Skeletal muscle tissue (tissue), 4 donors: ENCODE data around the gene TBC1D2B. TPM values are rescaled to one million over a fixed set of nuclear protein-coding genes. Genes with fewer than 3 reads are reported as not detected.
"Not testable (repeated sequence)": the region's sequence is repeated elsewhere in the genome, so short reads cannot be mapped to it uniquely, and the experiment has no call there.

Source experiments
- H3K27ac ChIP-seq: one replicate; pipeline ENCODE4 v1.7.0; 2013; ENCODE audit warnings: mild to moderate bottlenecking, low read depth, low read length, inconsistent platforms
- H3K27me3 ChIP-seq, 3 donors: one replicate each; pipeline ENCODE4 v1.7.0; 2013; ENCODE audit warnings: low read length in 3 of 3; ENCODE audit not compliant: control insufficient read depth in 3 of 3, insufficient read depth in 3 of 3
- H3K36me3 ChIP-seq, 3 donors: one replicate each; pipeline ENCODE4 v1.7.0; 2013; ENCODE audit warnings: low read length in 3 of 3; ENCODE audit not compliant: control insufficient read depth in 3 of 3, insufficient read depth in 3 of 3
- H3K4me1 ChIP-seq, 3 donors: one replicate each; pipeline ENCODE4 v1.7.0; 2013; ENCODE audit warnings: low read length in 3 of 3, mild to moderate bottlenecking in 3 of 3; ENCODE audit not compliant: control insufficient read depth in 3 of 3, insufficient read depth in 3 of 3
- H3K4me3 ChIP-seq, 3 donors: one replicate each; pipeline ENCODE4 v1.7.0; 2013; ENCODE audit warnings: low read length in 3 of 3
- H3K9ac ChIP-seq, 3 donors: one replicate each; pipeline ENCODE4 v1.7.0; 2013; ENCODE audit warnings: low read length in 3 of 3, mild to moderate bottlenecking in 3 of 3, moderate library complexity in 2 of 3, low read depth in 1 of 3
- H3K9me3 ChIP-seq, 3 donors: one replicate each; pipeline ENCODE4 v1.7.0; 2013; ENCODE audit warnings: low read length in 3 of 3; ENCODE audit not compliant: control insufficient read depth in 3 of 3
- total RNA-seq: library from RNA; depleted of rRNA; stranded (reverse); fragments of >200 nt; gene quantifications from one replicate; pipeline ENCODE4 v1.2.3, GENCODE V29; 2014
- donor health status: Osteomylitis.

The TBC1D2B gene
- total RNA-seq, 1 donor from 2014 or later, result 30.3 TPM

DNA sequence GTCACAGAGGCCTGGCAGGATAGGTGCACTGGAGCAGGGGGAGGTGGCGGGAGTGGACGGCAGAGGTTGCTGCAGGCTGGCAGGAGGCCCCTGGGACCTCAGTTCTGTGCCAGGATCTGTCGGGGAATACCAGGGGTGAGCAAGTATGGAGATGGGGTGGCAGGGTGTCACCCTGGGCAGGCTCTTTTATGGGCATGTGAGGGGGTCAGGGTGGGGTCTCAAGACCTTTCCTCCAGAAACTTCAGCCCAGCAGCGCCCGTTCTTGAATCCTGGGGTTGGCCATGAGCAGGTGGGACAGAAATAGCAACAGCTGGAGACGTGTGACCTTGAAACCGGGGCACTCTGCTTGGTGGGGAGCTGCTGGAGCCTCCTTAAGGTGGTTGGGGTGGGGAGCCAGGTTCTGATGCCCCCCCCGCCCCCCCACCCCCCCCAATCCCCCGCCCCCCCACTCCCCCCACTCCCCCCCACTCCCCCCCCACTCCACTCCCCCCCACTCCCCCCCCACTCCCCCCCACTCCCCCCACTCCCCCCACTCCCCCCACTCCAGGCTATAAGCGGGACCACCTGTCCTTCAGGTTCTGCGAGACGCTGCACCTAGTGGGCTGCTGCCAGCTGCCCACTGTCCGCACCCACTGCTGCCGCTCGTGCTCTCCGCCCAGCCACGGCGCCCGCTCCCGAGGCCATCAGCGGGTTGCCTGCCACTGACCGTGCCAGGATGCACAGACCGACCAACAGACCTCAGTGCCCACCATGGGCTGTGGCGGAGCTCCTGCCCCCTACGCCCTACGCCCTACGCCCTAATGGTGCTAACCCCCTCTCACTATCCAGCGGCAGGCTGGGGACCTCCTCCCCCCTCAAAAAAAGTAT is 84.9 kb downstream of the TBC1D2B start:
- peak overlapping the region in 1 of 3 donors; percentile 29 for H3K4me3 ChIP-seq
- no peaks in the 10 kb centered on the region for H3K27me3 ChIP-seq
- peak overlapping the region; percentile 56 to 81 (median 72) for H3K9ac ChIP-seq
- H3K27ac ChIP-seq, result peak overlapping the region; percentile 95
- H3K36me3 ChIP-seq, result peaks cover 0 to 3% (median 3%) of the 10 kb centered on the region in 3 donors
- peaks cover 41 to 82% (median 69%) of the 10 kb centered on the region in 3 donors for H3K4me1 ChIP-seq
- no peaks in the 10 kb centered on the region for H3K9me3 ChIP-seq

DNA sequence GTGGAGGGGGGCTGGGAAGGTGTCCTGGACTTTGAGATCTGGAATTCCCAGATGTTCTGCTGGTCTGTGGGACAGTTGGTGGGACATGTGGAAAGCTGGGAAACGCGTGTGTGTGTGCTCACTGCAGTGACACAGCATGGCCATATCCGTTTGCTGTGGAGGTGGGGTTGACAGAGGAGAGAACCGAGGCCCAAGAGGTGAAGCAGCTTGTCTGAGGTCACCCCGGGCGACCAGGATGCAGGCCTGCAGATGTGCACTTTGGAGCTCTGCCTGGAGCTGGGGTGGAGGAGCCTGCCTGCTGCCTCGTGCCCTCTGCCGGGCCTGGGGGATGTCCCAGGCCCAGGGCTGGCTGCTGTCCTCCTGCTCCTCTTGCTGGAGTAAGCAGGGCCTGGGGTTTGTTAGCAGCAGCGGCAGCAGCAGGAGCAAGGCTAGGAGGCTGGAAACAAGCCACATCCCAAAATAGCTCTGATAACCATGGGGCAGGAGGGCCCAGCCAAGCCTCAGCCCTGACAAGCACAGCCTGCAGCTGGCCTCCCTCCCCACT is 85.8 kb downstream of the TBC1D2B start:
- not testable (repeated sequence) for H3K4me3 ChIP-seq, H3K9me3 ChIP-seq, H3K36me3 ChIP-seq, H3K27me3 ChIP-seq
- H3K9ac ChIP-seq, result peak overlapping the region; percentile 62 to 81 (median 72)
- H3K4me1 ChIP-seq, result peaks cover 41 to 74% (median 66%) of the 10 kb centered on the region in 3 donors
- H3K27ac ChIP-seq, result peak overlapping the region; percentile 95

DNA sequence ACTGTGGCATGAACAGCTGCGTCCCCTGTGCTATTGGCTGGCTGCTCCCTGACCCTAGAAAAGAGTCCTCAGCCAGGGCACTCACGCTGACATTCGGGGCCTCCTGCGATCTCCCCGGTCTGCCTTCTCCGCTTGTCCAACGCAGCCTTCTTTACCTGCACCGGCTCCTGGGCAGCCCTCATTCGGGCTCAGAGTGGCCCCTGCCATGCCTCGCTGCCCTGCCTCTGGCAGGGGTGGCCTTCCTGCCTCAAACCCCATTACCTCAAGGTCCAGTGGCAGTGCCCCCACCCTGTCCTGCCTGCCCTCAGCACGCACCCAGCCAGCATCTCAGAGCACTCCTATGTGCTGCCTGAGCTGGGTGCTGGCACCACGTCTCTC is 86.5 kb downstream of the TBC1D2B start:
- Histone ChIP-seq H3K9me3 (no peaks in the 10 kb centered on the region), H3K36me3 (no peaks in the 10 kb centered on the region), H3K4me3 (no peak overlapping the region), H3K27ac (peak overlapping the region; percentile 95), H3K9ac (peak overlapping the region; percentile 20 to 81 (median 43)), H3K27me3 (no peaks in the 10 kb centered on the region), H3K4me1 (peaks cover 41 to 73% (median 66%) of the 10 kb centered on the region in 3 donors)

DNA sequence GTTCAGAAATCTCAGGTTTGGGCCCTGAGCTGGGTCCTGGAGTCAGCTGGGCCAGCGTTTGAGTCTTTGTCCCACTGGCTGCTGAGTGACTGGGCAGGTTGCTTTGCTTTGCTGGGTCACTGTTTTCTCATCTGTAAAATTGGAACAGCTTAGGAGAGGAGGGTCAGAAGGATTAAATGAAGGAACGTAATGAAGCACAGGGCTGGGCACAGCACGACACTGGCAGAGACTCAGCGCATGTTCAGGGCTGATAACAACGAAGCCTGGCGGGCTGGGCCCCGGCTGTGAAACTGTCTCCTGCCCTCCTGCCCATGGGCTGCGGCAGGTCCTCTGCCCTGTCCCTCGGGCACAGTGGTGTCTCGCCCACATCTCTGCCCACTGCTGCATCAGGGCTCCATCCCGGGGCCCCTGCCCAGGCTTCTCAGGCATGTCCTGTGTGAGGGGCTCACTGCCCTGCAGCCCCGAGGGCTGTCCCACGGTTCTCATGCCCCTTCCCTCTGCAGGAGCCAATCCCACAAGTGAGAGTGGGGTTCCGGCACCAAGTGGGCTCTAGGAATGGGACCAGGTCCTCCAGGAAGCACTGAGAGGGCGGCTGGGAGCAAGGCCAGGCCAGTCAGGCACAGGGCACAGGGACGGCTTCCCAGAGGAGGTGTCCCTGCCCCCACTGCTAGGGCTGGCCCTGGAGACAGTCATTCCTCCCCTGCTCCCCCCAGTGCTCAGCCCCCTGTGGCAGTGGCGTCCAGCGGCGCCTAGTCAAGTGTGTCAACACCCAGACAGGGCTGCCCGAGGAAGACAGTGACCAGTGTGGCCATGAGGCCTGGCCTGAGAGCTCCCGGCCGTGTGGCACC is 88.0 kb downstream of the TBC1D2B start:
- Histone ChIP-seq H3K4me3 (no peak overlapping the region), H3K27me3 (no peaks in the 10 kb centered on the region), H3K4me1 (peaks cover 37 to 63% (median 61%) of the 10 kb centered on the region in 3 donors), H3K27ac (no peak overlapping the region), H3K36me3 (no peaks in the 10 kb centered on the region), H3K9me3 (no peaks in the 10 kb centered on the region), H3K9ac (peak overlapping the region in 1 of 3 donors; percentile 8)

DNA sequence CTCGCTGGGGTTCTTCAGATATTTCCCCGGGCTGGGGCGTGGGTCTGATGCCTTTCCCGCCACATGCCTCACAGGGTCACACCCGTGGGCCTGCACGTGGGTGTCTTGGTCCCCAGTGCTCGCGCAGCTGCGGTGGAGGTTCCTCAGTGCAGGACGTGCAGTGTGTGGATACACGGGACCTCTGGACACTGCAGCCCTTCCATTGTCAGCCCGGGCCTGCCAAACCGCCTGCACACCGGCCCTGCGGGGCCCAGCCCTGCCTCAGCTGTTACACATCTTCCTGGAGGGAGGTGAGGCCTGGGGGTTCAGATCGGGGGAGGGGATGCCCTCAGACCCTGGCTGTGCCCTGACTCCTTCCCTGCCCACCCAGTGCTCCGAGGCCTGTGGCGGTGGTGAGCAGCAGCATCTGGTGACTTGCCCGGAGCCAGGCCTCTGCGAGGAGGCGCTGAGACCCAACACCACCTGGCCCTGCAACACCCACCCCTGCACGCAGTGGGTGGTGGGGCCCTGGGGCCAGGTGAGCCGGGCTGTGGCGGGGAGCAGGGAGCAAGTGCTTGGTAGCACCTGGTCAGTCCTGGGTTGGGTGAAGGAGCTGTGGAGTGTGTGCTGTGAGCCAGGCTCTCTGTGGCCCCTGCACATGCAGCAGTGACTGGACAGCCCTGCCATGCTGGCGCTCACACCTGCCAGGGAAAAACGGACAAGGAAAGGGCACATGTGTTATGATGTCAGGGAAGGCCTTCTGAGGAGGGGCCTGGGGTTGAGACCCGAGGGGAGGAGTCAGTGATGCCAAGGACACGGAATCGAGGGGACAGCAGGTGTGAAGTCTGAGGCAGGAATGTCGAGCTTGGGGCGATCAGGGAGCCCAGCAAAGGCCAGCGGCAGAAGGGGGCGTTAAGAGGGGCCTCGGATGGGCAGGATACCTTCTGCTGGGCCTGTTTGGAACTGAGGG is 88.9 kb downstream of the TBC1D2B start:
- Histone ChIP-seq H3K27me3 (no peaks in the 10 kb centered on the region), H3K9ac (peak overlapping the region in 1 of 3 donors; percentile 8), H3K27ac (no peak overlapping the region), H3K36me3 (no peaks in the 10 kb centered on the region), H3K9me3 (no peaks in the 10 kb centered on the region), H3K4me3 (no peak overlapping the region), H3K4me1 (peaks cover 30 to 54% (median 53%) of the 10 kb centered on the region in 3 donors)

DNA sequence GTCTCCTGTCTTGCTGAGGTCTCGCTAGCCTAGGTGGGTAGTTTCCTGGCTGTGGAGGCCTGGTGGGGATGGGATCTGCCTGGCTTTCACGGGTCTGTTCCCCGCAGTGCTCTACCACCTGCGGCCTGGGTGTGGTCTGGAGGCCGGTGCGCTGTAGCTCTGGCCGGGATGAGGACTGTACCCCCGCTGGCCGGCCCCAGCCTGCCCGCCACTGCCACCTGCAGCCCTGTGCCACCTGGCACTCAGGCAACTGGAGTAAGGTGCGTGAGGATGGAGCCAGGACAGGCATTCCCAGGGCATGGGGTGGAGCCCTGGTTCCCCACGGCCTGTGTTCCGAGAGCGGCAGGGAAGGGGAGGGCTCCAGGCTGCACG is 89.8 kb downstream of the TBC1D2B start:
- not testable (repeated sequence) for H3K9ac ChIP-seq, H3K36me3 ChIP-seq, H3K27me3 ChIP-seq, H3K4me3 ChIP-seq, H3K27ac ChIP-seq, H3K9me3 ChIP-seq
- H3K4me1 ChIP-seq, result peaks cover 26 to 46% (median 44%) of the 10 kb centered on the region in 3 donors

DNA sequence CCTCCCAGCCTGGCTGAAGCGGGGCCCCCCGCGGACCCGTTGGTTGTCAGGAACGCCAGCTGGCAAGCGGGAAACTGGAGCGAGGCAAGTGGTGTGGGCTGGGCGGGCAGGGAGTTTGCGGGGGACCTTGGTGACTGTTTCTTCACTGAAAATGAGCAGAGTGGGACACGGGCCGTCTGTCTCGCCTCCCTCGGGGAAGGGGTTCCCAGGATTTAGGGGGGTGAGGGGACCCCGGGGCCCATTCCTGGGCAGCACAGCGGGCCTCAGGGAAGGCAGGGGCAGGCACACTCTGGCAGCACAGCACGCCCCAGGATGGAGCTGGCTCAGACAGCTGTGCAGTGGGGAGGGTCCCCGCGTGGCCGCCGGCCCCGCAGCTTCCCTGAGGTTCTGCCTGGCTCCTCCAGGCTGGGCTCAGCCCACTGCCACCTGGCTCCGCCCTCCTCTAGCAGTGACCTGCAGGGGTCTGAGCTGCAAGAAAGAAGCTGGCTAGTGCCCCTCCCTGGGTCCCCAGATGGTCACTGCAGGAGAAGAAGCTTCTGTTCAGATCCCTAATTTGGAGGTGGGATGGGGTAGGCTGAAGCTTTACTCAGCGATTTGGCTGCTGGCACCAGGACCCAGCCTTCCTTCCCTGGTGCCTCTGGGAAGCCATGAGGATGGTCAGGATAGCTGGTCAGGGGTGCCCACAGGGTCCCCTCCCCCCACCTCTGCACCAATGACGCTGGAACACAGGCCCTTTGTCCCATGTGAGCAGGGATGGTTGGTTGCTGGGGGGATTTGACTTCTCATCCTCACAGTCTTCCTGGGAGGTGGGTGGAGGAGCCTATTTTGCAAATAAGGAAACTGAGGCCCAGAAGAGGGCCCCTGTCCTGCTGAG is 90.4 kb downstream of the TBC1D2B start:
- H3K36me3 ChIP-seq, result no peaks in the 10 kb centered on the region
- no peak overlapping the region for H3K27ac ChIP-seq
- peaks cover 22 to 41% (median 40%) of the 10 kb centered on the region in 3 donors for H3K4me1 ChIP-seq
- no peaks in the 10 kb centered on the region for H3K27me3 ChIP-seq
- no peaks in the 10 kb centered on the region for H3K9me3 ChIP-seq
- no peak overlapping the region for H3K9ac ChIP-seq
- H3K4me3 ChIP-seq, result no peak overlapping the region

DNA sequence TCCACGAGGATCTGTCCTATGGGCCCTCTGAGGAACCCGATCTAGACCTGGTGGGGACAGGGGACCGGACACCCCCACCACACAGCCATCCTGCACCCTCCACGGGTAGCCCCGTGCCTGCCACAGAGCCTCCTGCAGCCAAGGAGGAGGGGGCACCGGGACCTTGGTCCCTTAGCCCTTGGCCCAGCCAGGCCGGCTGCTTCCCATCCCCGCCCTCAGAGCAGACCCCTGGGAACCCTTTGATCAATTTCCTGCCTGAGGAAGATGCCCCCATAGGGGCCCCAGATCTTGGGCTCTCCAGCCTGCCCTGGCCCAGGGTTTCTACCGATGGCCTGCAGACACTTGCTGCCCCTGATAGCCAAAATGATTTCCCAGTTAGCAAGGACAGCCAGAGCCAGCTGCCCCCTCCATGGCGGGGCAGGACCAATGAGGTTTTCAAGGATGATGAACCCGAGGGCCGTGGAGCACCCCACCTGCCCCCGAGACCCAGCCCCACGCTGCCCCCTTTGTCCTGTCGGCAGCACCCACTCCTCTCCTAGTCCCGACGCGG is 91.5 kb downstream of the TBC1D2B start:
- Histone ChIP-seq H3K36me3 (no peaks in the 10 kb centered on the region), H3K9me3 (no peaks in the 10 kb centered on the region), H3K4me1 (peaks cover 11 to 30% (median 29%) of the 10 kb centered on the region in 3 donors), H3K27ac (no peak overlapping the region), H3K27me3 (no peaks in the 10 kb centered on the region), H3K9ac (no peak overlapping the region), H3K4me3 (no peak overlapping the region)
